HG02798 (cell line): Measurements from ENCODE around the gene EHD2.
A peak's percentile ranks its signal among the peaks of the same experiment; 100 is the strongest.
"Not testable (repeated sequence)": the region's sequence is repeated elsewhere in the genome, so short reads cannot be mapped to it uniquely, and the experiment has no call there.

Source experiments
- ATAC-seq: cut with Tn5 transposase; IDR thresholded peaks from one replicate; pipeline ENCODE4 v1.9.1; 2021; ENCODE audit warnings: mild to moderate bottlenecking; ENCODE audit not compliant: unreplicated experiment, poor library complexity

The EHD2 gene

DNA sequence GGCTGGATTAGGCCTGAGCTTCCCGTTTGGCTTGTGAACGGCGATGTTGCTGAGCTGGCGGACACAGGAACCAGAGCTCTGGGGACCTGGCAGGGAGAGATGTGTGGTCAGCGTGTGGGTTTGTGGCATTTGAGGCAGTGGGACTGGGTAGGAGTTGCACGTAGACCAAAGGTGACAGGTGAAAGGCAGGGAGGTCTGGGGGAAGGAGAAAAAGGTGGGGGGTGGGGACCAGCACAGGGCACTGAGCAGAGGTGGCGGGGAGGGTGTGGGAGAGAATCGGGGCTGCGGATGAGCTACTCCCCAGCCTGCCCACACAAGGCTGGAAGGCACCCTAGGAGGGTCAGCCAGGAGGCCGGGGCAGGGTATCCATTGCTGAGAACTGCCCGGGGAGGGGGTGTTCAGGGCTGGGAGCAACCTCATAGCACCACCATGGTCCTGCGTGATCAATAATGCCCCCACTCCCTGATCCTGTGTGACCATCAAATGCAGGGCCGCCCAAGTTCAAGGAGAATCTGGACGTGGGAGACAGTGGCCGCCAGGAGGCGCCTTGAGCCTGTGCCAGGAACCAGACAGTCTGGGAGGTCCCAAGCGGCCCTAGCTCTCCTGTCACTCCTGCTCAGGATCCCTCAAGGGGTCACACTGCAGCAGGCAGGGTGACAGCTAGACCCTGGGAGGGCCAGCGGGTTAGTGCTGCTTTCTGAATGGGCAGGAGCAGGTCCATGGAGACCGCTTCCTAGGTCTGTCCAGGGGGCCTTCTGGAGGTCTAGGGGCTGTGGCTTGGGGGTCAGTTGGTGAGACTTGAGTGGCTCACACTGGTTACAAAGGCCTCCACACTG is 52.5 kb downstream of the EHD2 start:
- no peak for ATAC-seq

GRCh38 chr19:47766359-47766620 is 53.1 kb downstream of the EHD2 start:
- ATAC-seq, result no peak

DNA sequence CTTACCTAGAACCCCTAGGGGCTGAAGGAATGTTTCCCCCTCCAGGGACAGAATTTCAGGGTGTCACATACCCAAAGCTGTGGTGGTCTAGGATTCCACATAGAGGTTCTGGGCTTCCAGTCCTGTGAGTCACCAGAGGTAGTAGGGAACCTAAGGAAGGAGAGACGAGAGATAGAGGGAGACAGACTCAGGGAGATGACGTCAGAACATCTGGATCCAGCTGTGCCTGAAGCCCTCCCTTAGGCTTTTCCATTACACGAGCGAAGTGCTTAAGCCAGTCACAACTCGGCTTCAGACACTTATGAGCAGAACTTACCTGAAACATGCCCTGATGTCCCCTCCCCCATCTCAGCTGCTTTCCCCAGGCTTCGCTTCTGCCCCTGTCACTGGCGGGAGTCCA is 53.4 kb downstream of the EHD2 start:
- no peak for ATAC-seq

- no peak for ATAC-seq
These were observed 54.1 kb downstream of the EHD2 start for GRCh38 chr19:47767349-47767748.

DNA sequence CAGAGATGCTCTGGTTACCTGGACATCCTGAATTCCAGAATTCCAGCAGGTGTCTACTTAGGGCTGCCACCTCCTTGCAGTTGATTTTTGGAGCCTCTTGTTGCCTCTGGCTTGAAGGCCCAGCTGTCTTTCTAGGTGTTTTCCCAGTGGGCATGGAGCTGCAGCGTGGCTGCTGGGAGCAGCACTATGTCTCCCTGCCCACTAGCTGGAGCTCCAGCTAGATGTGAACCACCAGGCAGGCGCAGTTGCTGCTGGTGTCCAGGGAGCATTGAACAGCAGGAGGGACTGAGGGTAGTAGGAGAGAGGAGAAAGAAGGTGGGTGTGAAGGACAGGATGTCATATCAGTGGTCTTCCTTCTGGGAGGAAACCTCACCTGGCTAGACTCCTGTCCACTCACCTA is 55.4 kb downstream of the EHD2 start:
- ATAC-seq, result no peak

- ATAC-seq, result no peak
These were observed 56.3 kb downstream of the EHD2 start for GRCh38 chr19:47769534-47769933.

GRCh38 chr19:47771291-47771690 is 58.1 kb downstream of the EHD2 start:
- not testable (repeated sequence) for ATAC-seq

GRCh38 chr19:47776568-47776967 is 63.3 kb downstream of the EHD2 start:
- ATAC-seq, result no peak

DNA sequence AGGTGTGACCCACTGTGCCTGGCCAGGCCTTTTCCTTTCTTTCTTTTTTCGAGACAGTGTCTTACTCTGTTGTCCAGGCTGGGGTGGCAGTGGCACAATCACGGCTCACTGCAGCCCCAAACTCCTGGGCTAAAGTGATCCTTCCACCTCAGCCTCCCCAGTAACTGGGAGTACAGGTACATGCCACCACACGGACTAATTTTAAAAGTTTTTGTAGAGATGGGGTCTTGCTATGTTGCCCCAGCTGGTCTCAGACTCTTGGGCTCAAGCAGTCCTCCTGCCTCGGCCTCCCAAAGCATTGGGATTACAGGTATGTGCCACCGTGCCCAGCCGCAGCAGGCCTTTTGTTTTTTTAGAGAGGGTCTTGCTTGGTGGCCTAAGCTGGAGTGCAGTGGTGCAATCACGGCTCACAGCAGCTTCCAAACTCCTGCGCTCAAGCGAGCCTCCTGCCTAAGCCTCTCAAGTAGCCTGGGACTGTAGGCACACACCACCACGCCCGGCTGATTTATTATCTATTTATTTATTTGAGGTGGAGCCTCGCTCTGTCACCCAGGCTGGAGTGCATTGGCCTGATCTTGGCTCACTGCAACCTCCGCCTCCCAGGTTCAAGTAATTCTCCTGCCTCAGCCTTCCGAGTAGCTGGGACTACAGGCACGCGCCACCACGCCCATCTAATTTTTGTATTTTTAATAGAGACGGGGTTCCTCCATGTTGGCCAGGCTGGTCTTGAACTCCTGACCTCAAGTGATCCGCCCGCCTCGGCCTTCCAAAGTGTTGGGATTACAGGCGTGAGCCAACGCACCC is 64.2 kb downstream of the EHD2 start:
- not testable (repeated sequence) for ATAC-seq

DNA sequence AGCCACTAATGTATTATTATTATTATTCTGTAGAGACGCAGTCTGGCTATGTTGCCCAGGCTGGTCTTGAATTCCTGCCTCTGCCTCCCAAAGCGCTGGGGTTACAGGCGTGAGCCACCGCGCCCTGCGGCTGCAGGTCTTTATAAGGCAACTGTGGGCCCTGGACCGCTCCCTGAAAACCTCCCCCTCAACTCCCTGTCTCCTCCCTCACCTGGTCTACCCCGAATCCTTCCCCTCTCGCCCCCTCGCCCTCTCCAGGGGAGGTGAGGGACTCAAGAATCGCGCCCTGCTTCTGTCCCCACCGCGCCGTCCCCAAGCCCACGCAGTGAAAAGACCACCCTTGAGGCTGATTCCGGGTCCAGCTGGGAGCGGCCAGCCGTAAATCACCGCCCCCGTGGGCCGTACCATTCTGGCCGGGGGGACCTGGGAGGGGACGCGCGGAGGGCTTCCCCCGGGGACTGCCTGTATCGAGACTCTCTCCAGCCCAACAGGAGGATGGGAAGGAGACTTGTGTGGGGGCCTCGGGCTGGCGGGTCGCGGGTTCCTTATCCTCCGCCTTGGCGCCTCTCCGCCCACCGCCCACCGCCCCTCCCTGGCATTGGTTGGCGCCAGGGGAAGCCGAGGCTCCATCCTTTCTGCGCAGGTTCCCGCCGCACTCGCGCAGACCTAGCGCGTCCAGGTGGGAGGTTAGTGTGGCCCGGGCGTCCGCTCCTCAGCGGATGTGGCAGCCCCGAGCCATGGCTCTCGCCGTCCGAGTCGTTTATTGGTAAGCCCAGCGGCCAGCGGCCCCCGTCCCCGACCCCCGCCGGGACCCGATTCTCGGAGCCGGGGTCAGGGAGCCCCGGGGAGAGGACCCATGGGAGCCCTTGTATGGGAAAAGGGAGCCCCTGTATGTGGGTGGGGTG is 65.1 kb downstream of the EHD2 start, which contains the start of gene SELENOW:
TSS of gene SELENOW (plus strand) at position 655 of the 905 bp plus-strand sequence. CDS start at position 738, 83 bp downstream.
- ATAC-seq, result peak; percentile 81

DNA sequence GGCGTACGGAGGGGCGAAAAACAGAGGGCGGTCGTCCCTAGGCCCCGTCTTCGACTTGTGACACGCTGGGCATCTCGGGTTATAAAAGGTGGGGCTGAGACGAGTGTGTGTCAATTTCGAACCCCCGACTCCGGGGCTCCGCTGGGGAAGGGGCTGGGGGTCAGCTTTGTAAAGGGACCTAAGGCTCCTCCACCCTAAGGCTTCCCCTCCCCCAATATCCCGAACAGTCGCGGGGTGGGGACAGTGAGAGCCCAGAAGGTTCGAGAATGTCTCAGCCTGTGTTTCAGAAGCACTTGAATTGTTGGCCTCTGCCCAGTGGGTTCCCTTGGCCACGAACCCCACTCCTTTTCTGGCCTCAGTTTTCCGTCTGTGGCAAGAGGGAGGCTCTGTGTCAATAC is 65.7 kb downstream of the EHD2 start:
- no peak for ATAC-seq

GRCh38 chr19:47779524-47780214 is 66.4 kb downstream of the EHD2 start:
- no peak for ATAC-seq

- no peak for ATAC-seq
These were observed 67.0 kb downstream of the EHD2 start for GRCh38 chr19:47780215-47780551.

GRCh38 chr19:47781590-47782262 is 68.5 kb downstream of the EHD2 start:
- no peak for ATAC-seq

- ATAC-seq, result no peak
These were observed 73.3 kb downstream of the EHD2 start for GRCh38 chr19:47786566-47786965.

DNA sequence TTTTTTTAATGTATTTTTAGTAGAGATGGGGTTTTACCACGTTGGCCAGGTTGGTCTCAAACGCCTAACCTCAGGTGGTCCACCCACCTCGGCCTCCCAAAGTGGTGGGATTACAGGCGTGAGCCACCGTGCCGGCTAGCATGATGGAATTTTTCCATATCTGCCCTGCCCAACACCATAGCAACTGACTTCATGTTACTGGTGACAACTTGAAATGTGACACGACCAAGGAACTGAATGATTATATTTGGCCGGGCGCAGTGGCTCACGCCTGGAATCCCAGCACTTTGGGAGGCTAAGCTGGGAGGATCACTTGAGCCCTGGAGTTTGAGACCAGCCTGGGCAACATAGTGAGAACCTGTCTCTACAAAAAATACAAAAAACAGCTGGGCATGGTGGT is 74.1 kb downstream of the EHD2 start:
- not testable (repeated sequence) for ATAC-seq

- not testable (repeated sequence) for ATAC-seq
These were observed 76.6 kb downstream of the EHD2 start for GRCh38 chr19:47789811-47790210.

DNA sequence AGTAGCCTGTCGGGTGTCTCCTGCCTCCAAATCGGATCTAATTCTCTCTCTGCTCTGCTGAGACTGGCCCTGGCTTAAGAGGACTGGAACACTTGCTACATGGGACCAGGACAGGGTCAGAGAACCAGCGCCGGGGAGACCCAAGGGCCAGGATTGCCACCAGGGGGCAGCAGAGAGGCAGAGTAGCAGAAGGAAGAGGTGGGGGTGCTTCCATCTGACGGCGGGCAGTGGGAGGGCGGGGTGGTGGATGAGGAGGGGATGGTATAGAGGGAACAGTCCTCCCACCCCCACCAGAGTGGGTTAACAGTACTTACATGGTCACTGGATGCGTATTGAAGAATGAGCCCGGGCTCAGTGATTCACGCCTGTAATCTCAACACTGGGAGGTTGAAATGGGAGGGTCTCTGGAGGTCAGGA is 77.2 kb downstream of the EHD2 start:
- no peak for ATAC-seq

DNA sequence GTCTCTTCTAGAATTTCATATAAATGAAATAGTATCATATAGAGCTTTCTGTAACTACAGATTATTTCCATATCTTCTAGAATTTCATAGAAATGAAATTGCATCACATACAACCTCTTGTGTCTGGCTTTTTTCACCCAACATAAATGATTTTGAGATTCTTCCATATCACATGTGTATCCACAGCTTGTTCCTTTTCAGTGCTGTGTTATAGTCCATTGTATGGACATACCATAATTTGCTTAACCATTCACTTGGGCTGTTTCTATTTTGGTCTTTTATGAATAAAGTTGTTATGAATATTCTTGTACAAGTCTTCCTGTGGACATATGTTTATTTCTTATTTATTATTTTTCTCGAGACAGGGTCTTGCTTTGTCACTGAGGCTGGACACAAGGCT is 79.4 kb downstream of the EHD2 start:
- no peak for ATAC-seq
